Measurements from ENCODE around the gene MPRIP.

DNA sequence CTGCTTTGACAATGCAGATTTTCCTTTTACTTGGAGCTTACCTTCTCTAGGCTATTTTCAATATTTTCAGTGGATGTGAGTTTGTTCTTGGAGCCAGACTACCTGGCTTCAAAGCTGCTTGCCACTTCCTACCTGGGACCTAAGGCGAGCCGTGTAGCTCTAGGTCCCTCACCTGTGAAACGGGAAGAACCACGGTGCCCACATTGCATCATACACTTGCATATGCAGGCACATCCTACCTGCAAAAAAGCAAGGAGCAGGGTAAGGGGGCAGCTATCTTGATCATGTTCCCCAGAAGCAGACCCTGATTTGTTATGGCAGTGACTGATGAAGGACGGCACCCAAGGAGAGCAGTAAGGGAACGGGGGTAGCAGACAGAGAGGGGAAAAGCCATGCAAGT lies 27.0 kb upstream of the MPRIP start:
- no peak for TF ChIP-seq POLR2AphosphoS5 (IDR thresholded peaks at IDR 0.05; ENCODE audit: insufficient read depth, low read depth, low read length)
- no peak for TF ChIP-seq POLR2A (IDR thresholded peaks at IDR 0.05; ENCODE audit: low read depth, low read length)
- no peak for TF ChIP-seq EZH2 (IDR thresholded peaks at IDR 0.05; ENCODE audit: borderline replicate concordance, low read depth, low read length, severe bottlenecking)
- TF ChIP-seq, protein P1, sequence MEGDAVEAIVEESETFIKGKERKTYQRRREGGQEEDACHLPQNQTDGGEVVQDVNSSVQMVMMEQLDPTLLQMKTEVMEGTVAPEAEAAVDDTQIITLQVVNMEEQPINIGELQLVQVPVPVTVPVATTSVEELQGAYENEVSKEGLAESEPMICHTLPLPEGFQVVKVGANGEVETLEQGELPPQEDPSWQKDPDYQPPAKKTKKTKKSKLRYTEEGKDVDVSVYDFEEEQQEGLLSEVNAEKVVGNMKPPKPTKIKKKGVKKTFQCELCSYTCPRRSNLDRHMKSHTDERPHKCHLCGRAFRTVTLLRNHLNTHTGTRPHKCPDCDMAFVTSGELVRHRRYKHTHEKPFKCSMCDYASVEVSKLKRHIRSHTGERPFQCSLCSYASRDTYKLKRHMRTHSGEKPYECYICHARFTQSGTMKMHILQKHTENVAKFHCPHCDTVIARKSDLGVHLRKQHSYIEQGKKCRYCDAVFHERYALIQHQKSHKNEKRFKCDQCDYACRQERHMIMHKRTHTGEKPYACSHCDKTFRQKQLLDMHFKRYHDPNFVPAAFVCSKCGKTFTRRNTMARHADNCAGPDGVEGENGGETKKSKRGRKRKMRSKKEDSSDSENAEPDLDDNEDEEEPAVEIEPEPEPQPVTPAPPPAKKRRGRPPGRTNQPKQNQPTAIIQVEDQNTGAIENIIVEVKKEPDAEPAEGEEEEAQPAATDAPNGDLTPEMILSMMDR (IDR thresholded peaks at IDR 0.05; ENCODE audit: extremely low read depth in 1 of 2, insufficient read depth in 1 of 2, low read depth in 1 of 2, low read length in 2 of 2): no peak
- no peak for TF ChIP-seq FOS (IDR thresholded peaks at IDR 0.05; ENCODE audit: borderline replicate concordance, insufficient read depth, low read length)

Data from endothelial cell of umbilical vein (primary cell).